GM12878 (cell line): ENCODE results near the gene IFNA4.

Experiments
- CHD1 ChIP-seq: IDR thresholded peaks from 2 replicates; pipeline ENCODE4 v1.6.1; 2012; ENCODE audit warnings: low read depth, low read length, improper control_type of control experiment
- CTCF ChIP-seq, 3 experiments: IDR thresholded peaks in 2 of 3; conservative IDR thresholded peaks in 1 of 3; 2 replicates each; pipeline ENCODE4 v1.5.1; 2011; ENCODE audit warnings: low read depth in 3 of 3, low read length in 3 of 3, mild to moderate bottlenecking in 3 of 3, control low read depth in 2 of 3, moderate library complexity in 2 of 3, inconsistent platforms in 1 of 3, mixed read lengths in 1 of 3; ENCODE audit not compliant: control insufficient read depth in 2 of 3, insufficient read depth in 1 of 3; ENCODE audit errors: extremely low read depth in 1 of 3
- ETV6 ChIP-seq, 2 experiments: fragments of 450-650 bp in 1 of 2; IDR thresholded peaks in 1 of 2; conservative IDR thresholded peaks in 1 of 2; 2 replicates each; pipeline ENCODE4 v1.6.1; 2014; ENCODE audit warnings: antibody characterized with exemption in 1 of 2, borderline replicate concordance in 1 of 2, low read depth in 1 of 2, mild to moderate bottlenecking in 1 of 2, moderate library complexity in 1 of 2
- JUNB ChIP-seq: IDR thresholded peaks from 2 replicates; pipeline ENCODE4 v1.6.1; 2016; ENCODE audit warnings: antibody characterized with exemption, mild to moderate bottlenecking
- POLR2A ChIP-seq: IDR thresholded peaks from 2 replicates; pipeline ENCODE4 v1.6.1; 2011; ENCODE audit warnings: low read depth, mild to moderate bottlenecking, low read length
- TF ChIP-seq, protein P1 (sequence below): fragments of 450-650 bp; formaldehyde crosslinking; IDR thresholded peaks from 2 replicates; pipeline ENCODE4 v1.4.0; 2020; ENCODE audit warnings: mild to moderate bottlenecking, moderate library complexity

DNA sequence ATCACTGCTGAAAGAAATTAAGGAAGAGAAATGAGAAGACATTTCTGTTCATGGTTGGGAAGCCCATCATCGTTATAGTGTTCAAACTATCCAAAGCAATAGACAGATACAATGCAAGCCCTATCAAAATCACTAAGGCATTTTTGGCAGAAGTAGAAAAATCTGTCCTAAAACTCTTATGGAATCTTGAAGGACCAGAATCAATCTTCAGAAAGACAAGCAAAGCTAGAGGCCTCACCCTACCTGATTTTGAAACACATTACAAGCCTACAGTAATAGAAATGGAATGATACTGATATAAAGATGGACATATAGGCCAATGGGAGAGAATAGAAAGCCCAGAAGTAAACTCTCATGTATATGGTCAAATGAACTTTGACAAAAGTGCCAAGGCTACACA, 16.0 kb downstream of the IFNA4 start:
- no peak for TF ChIP-seq POLR2A
- TF ChIP-seq, protein P1, sequence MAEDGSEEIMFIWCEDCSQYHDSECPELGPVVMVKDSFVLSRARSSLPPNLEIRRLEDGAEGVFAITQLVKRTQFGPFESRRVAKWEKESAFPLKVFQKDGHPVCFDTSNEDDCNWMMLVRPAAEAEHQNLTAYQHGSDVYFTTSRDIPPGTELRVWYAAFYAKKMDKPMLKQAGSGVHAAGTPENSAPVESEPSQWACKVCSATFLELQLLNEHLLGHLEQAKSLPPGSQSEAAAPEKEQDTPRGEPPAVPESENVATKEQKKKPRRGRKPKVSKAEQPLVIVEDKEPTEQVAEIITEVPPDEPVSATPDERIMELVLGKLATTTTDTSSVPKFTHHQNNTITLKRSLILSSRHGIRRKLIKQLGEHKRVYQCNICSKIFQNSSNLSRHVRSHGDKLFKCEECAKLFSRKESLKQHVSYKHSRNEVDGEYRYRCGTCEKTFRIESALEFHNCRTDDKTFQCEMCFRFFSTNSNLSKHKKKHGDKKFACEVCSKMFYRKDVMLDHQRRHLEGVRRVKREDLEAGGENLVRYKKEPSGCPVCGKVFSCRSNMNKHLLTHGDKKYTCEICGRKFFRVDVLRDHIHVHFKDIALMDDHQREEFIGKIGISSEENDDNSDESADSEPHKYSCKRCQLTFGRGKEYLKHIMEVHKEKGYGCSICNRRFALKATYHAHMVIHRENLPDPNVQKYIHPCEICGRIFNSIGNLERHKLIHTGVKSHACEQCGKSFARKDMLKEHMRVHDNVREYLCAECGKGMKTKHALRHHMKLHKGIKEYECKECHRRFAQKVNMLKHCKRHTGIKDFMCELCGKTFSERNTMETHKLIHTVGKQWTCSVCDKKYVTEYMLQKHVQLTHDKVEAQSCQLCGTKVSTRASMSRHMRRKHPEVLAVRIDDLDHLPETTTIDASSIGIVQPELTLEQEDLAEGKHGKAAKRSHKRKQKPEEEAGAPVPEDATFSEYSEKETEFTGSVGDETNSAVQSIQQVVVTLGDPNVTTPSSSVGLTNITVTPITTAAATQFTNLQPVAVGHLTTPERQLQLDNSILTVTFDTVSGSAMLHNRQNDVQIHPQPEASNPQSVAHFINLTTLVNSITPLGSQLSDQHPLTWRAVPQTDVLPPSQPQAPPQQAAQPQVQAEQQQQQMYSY, result no peak
- TF ChIP-seq CHD1, result no peak
- no peak for TF ChIP-seq JUNB
- no peak for TF ChIP-seq CTCF (IDR thresholded peaks at IDR 0.05 in 2 of 3, conservative IDR thresholded peaks at IDR 0.05 in 1 of 3; ENCODE audit: control insufficient read depth in 2 of 3, extremely low read depth in 1 of 3, insufficient read depth in 1 of 3, low read depth in 3 of 3, low read length in 3 of 3)
- no peak for TF ChIP-seq ETV6 (conservative IDR thresholded peaks at IDR 0.05 in 1 of 2, IDR thresholded peaks at IDR 0.05 in 1 of 2; ENCODE audit: borderline replicate concordance in 1 of 2, low read depth in 1 of 2)
